Activated CD8-positive, alpha-beta memory T cell treated with anti-CD3 and anti-CD28 coated beads for 24 hours (primary cell): ENCODE measurements around the gene PLAC1.

Experiments used
- DNase-seq: peaks from one replicate; pipeline ENCODE4 v3.0.0-alpha.2; 2020

Gene PLAC1

DNA sequence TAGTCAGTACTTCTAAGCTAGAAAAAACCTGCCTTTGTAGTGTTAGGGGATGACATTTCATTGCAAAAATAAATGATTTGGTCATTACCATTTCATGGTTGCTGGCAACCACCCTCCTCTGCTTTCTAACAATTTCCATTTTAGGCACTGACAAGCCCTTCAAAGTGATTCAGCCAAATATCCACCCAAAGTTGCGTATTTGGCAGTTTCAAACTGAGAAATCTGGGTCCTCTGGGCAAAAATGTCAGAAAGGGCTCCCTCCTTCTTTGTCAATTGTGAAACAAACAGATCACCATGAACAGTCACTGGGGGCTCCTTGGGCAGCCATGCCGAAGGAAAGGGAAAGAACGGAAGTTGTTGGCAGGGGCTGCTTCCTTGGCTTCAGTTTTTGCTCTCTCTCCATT, 33.0 kb downstream of the PLAC1 start:
- DNase-seq, result no peak

- no peak for DNase-seq
These were observed 34.2 kb downstream of the PLAC1 start for GRCh38 chrX:134624046-134624430.

- no peak for DNase-seq
These were observed 34.8 kb downstream of the PLAC1 start for GRCh38 chrX:134623293-134624045.

- no peak for DNase-seq
These were observed 35.5 kb downstream of the PLAC1 start for GRCh38 chrX:134622813-134623185.

DNA sequence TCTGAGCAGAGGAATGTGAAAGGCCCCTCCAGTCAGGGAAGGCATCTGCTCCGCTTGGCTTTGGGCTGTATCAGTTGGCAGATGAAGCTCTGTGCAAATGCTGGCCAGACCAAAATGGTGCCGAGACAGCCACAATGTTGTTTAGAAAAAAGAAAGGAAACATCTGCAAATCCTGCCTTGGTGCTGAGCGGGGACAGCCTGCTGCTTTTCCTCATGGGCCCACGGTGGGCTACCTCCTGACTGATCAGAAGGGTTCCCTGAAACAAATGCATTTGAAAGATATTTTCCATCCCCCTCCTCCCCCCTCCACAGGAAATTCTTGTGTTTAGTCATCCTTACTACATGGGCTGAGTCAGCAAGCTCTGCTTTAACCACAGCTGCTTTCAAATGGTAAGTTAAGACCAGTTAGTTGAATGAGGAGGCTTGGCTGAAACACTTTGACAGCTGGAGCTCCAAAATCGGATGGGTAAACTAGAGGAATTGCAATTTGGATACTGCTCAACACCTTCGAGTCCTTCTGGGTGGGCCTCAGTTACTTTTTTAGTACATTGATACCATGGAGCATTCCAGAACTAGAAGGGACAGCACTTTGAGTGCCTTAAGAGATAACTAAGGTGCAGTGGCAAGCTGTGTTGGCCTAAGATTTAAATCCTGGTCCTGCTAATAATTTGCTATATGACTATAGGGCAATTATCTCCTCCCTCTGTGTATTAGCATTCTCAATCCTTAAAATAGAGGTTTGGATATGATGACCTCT, 36.0 kb downstream of the PLAC1 start:
- no peak for DNase-seq

GRCh38 chrX:134619838-134620237, 38.4 kb downstream of the PLAC1 start:
- no peak for DNase-seq

DNA sequence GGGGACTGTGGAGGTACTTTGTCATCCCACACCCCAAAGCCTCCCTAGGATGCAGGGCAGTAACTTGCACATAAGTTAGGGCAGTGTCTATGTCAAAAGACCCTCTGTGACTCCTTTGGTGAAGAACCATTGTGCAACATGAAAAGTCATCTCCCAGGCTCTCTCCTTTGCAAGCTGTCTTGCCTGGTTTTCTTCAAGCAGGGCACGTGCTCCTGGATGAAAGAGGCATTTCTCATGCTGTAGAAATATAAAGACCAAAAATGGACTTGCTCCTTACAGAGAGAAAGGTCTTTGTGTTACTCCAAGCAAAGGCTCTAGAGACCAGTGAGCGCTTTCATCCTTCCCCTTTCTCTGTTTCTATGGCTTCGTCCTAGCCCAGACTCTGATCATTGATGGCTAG, 44.9 kb downstream of the PLAC1 start:
- no peak for DNase-seq

DNA sequence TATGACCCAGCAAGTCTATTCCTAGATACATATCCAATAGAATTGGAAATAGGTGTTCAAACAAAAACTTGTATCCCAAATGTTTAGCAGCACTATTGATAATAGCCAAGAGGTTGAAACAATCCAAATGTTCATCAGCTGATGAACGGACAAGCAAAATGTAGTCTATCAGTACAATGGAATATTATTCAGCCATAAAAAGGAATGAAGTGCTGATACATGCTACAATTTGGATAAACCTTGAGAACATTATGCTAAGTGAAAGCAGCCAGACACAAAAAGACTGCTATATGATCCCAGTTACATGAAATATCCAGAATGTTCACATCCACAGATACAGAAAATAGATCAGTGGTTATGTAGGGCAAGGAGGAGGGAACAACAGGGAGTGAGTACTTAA, 50.1 kb downstream of the PLAC1 start:
- no peak for DNase-seq

DNA sequence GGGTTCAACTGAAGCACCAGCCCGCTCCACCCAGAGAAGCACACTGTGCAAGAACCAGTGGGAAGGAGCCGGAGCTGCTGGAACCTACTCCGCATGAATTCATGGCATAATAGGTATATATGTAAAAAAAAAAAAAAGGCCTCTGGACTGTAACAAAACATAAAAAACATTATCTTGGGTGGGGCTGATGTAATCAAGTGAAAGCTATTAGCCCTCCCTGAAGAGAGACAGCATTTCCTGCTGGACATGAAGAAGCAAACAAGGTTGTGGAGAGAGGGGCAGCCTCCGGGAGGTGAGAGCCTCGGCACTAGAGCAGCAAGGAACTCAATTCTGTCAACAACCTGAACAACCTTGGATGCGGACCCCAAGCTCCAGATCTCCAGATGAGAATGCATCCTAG, 50.7 kb downstream of the PLAC1 start:
- DNase-seq, result no peak

DNA sequence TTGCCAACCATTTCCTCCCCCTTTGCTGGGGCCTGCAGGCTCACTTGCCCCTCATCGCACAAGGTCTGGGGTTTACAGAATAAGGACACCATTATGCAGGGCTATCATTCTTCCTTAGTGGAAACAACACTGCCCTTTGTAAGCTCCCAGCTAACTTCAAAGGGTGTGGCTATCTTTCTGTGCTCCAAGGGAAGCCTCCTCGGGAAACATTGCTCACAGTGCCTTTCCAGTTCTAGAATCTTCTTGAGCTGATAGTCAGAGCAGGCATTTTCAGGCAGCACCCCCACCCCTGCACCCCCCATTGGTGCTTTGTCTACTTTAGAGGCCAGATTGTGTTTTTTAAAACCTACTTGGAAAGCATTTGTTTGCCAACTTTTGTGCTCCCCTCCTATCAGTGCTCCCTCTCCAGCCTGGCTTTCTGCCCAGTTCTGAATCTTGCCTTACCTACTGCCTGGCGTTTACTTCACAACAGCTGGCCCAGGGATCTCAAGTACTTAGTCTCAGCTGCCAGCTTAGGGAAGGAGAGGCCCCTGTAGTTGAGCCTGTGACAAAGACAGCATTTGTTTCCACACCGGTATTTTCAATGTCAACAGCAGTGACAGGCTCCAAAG, 53.5 kb downstream of the PLAC1 start:
- DNase-seq, result no peak

- no peak for DNase-seq
These were observed 54.2 kb downstream of the PLAC1 start for GRCh38 chrX:134603806-134604700.

DNA sequence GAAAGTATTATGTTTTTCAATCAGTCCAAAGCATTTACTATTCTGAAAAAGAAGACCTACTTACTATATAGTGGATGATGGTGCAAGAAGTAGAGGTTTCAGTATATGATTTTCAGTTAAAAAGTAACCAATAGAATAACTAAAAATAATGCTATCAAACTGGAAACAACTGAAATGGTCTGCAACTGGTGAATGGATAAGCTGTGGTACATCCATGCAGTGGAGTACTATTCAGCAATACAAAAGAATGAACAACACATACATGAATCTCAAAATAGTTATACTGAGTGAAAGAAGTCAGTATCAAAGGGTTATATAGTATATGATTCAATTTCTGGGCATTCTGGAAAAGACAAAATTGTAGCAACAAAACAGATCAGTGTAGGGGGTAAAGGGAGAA, 55.9 kb downstream of the PLAC1 start:
- DNase-seq, result no peak

DNA sequence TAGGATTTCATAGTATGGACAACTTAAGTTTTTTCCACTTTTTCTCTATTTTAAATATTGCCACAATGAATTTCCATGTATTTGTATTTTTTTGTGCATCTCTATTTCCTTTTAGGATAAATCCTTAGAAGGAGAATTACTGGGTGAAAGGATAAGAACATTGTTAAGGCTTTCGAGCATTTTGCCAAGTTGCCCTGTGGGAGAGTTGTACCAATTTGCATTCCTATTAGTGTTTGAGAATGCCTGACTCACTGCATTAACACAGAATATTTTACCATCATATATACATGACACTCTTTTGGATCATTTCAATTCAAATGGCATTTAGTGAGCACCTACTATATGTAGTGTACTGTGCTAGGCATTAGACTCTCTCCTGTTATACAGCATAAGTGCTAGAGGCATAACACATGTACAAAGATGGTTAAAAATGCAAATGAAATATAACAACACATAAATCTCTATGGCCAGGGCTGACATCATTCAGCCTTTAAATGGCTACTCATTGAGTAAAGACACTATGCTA, 57.0 kb downstream of the PLAC1 start:
- no peak for DNase-seq

- no peak for DNase-seq
These were observed 57.6 kb downstream of the PLAC1 start for GRCh38 chrX:134600714-134601113.

DNA sequence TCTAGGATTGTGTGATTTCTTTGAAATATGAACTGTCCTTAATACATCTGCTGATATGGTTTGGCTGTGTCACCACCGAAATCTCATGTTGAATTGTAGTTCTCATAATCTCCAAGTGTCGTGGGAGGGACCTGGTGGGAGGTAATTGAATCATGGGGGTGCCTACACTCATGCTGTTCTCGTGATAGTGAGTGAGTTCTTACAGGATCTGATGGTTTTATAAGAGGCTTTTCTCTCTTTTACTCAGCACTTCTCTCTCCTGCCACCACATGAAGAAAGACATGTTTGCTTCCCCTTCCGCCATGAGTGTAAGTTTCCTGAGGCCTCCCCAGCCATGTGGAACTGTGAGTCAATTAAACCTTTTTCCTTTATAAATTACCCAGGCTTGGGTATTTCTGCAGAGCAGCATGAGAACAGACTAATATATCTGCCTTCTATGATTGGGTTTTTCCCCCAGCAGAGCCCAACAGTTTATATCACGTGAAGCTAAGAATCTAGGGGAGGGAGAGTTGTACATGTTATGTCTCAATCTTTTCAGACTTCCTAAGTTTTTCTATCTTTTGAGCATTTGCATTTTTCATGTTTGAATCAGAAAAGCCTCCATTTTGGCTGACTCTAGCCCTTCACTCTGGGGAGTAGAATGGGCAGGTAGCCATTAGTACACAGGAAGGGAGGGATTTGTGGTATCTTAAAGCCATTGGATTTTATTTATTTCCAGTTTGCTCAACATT, 58.9 kb downstream of the PLAC1 start:
- DNase-seq, result no peak

DNA sequence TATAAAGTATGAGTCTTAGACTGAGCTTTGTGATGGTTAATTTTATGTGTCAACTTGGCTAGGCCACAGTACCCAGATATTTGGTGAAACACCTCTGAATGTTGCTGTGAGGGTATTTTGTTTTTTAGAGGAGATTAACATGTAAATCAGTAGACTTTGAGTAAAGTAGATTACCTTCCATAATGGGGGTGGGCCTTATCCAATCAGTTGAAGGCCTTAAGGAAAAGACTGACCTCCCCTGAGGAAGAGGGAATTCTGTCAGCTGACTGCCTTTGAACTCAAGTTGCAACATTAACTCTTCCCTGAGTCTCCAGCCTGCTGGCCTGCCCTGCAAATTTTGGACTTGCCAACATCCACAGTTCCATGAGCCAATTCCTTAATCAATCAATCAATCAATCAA, 66.0 kb downstream of the PLAC1 start:
- no peak for DNase-seq

- no peak for DNase-seq
These were observed 66.8 kb downstream of the PLAC1 start for GRCh38 chrX:134591502-134591901.

GRCh38 chrX:134588806-134589205, 69.5 kb downstream of the PLAC1 start:
- DNase-seq, result no peak

GRCh38 chrX:134580907-134581306, 77.4 kb downstream of the PLAC1 start:
- no peak for DNase-seq

DNA sequence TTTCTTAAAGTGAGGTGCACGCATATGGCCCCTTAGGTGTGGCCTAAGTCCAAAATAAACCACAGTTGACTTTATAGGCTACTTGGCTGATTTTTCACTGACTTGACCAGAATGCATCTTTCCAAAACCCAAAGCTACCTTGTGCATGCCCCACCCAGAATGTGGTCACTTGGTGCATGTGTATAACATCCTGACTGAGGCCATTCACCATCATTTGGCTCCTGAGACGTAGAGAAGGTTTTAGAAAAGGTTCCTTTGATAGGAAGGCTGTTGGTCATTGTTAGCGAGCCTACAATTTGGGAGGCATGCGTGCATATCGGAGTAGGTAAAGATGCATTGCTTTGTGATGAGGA, 84.6 kb downstream of the PLAC1 start:
- DNase-seq, result no peak

GRCh38 chrX:134572816-134573682, 85.2 kb downstream of the PLAC1 start:
- no peak for DNase-seq
